ENCODE data around the gene NEIL1.

NEIL1 gene

GRCh38 chr15:75358771-75359536 is 12.1 kb downstream of the NEIL1 start:
- TF ChIP-seq CTCF (IDR thresholded peaks at IDR 0.05; ENCODE audit: control insufficient read depth, insufficient read depth, low read depth, low read length, missing control alignments): no peak
- no peak for DNase-seq (ENCODE audit: low read depth)

GRCh38 chr15:75359537-75360250 is 12.9 kb downstream of the NEIL1 start:
- DNase-seq (ENCODE audit: low read depth): no peak
- no peak for TF ChIP-seq CTCF (IDR thresholded peaks at IDR 0.05; ENCODE audit: control insufficient read depth, insufficient read depth, low read depth, low read length, missing control alignments)

More at GRCh38 chr15:75358771-75359536, 12.1 kb downstream of the NEIL1 start:
- H3K4me3 ChIP-seq (ENCODE audit: control insufficient read depth, low read depth, low read length): no peak overlapping the region

GRCh38 chr15:75360391-75360790 is 13.6 kb downstream of the NEIL1 start:
- no peak for TF ChIP-seq CTCF (IDR thresholded peaks at IDR 0.05; ENCODE audit: control insufficient read depth, insufficient read depth, low read depth, low read length, missing control alignments)
- H3K4me3 ChIP-seq (ENCODE audit: control insufficient read depth, low read depth, low read length): no peak overlapping the region
- DNase-seq (ENCODE audit: low read depth): no peak

More at GRCh38 chr15:75359537-75360250, 12.9 kb downstream of the NEIL1 start:
- no peak overlapping the region for H3K4me3 ChIP-seq (ENCODE audit: control insufficient read depth, low read depth, low read length)

- DNase-seq (ENCODE audit: low read depth): no peak
- no peak for TF ChIP-seq CTCF (IDR thresholded peaks at IDR 0.05; ENCODE audit: control insufficient read depth, insufficient read depth, low read depth, low read length, missing control alignments)
- no peak overlapping the region for H3K4me3 ChIP-seq (ENCODE audit: control insufficient read depth, low read depth, low read length)
Measured at GRCh38 chr15:75360856-75361255, 14.0 kb downstream of the NEIL1 start.

DNA sequence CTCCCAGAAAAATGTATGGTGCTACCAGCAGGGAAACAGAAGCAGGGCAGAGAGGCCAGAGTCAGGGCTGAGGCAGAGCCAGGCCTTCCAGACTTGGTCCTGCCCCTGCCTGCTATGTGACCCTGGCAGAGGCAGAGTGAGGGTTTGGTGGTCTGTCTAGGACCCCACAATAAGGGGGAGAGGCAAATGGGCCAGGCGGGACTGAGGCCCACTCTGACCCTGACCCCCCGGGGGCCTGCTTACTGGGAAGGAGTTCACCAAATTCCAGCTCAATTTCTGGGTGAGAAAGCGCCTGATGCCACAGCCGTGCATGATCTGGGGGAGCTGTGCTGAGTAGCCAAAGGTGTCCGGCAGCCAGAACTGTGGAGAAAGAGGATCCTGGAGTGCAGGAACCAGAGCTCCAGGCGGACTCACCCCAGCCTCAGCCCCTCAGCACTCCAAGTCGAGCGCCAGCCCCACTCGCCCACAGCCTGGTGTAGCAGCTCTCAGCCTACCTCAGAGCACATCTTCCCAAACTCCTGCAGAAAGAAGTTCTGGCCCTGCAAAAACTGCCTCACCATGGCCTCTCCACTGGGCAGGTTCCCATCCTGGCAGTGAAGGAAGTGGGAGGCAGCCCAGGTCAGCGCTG is 14.6 kb downstream of the NEIL1 start:
- no peak for DNase-seq (ENCODE audit: low read depth)
- TF ChIP-seq CTCF (IDR thresholded peaks at IDR 0.05; ENCODE audit: control insufficient read depth, insufficient read depth, low read depth, low read length, missing control alignments): no peak
- H3K4me3 ChIP-seq (ENCODE audit: control insufficient read depth, low read depth, low read length): no peak overlapping the region

DNA sequence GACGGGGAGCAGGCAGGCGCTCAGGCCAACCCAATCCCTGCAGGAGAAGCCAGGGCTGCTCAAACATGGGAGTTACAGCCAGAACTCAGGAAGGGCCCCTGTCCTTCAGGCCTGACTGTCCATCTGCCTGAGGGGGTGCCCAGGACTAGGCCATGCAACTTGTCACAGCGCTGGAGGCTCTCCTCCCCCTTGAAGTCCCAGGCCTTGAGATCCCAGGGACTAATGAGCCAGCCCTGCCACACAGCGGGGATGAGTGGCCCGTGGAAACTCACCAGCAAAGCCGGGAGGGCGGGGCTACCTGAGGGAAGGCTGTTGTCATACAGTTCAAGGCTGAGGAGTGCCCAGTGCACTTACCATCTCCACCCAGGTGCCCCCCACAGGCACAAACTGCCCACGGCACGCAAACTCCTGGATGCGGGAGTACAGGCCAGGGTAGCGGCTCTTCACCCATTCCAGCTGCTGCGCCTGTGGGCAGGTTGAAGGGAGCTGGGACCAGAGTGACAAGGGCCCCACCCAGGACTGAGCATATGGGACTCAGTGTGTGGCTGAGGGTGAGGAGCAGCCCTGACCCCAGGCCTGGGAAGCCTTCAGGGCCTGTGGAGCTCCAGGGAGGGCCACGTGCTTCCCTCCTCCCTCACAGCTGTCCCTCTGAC is 15.3 kb downstream of the NEIL1 start:
- TF ChIP-seq CTCF (IDR thresholded peaks at IDR 0.05; ENCODE audit: control insufficient read depth, insufficient read depth, low read depth, low read length, missing control alignments): no peak
- no peak for DNase-seq (ENCODE audit: low read depth)
- no peak overlapping the region for H3K4me3 ChIP-seq (ENCODE audit: control insufficient read depth, low read depth, low read length)

All from AG09309 (cell line).